ENCODE measurements around the gene DPYSL3. TPM values are rescaled to one million over a fixed set of nuclear protein-coding genes. Genes with fewer than 3 reads are reported as not detected.

The DPYSL3 gene
- total and polyA plus RNA-seq, 2 donors (not counting 3 experiments of a cell fraction or from before 2014, with no cell fraction given) = 80.3 to 146 TPM

GRCh38 chr5:147344861-147345260 is 165.0 kb downstream of the DPYSL3 start:
- no peak overlapping the region for H3K27ac ChIP-seq (ENCODE audit: insufficient read depth, low read depth, low read length)
- no peaks in the 10 kb centered on the region for H4K20me1 ChIP-seq (replicated peaks; ENCODE audit: control insufficient read depth, extremely low read depth, insufficient read depth, low read length)
- no TSS peak for BruUV-seq (replicated peaks)
- no peak overlapping the region for H3K9ac ChIP-seq (replicated peaks; ENCODE audit: extremely low read depth, insufficient read depth, low read length)
- ChIA-PET POLR2A (no interaction called here), CTCF (interaction anchor here (0.7 to 2.1 kb wide), 5 partner anchors 21 to 156 kb away, joined by 3 to 5 read pairs (median 3); no protein-coding TSS in a partner anchor)
- dilution Hi-C loops (cut with MboI; ENCODE audit: extremely low pct_ligation_motif_present, low sequenced_read_pairs) = no loop called here
- H3K4me1 ChIP-seq (ENCODE audit: control insufficient read depth, extremely low read depth, insufficient read depth, low read length) = no peaks in the 10 kb centered on the region
- TF ChIP-seq GATA2 (IDR thresholded peaks at IDR 0.05; ENCODE audit: insufficient read depth, insufficient read length, low read depth, low read length) (no peak), POLR2A (IDR thresholded peaks at IDR 0.05; ENCODE audit: low read depth, low read length) (no peak), CTCF (IDR thresholded peaks at IDR 0.05; ENCODE audit: extremely low read depth in 1 of 2, insufficient read depth in 1 of 2, low read depth in 1 of 2, low read length in 2 of 2) (no peak)
- no peaks in the 10 kb centered on the region for H3K9me1 ChIP-seq (replicated peaks; ENCODE audit: control insufficient read depth, extremely low read depth, insufficient read depth, low read length)
- H3K4me2 ChIP-seq (ENCODE audit: insufficient read depth, low read length) = no peak overlapping the region
- FAIRE-seq = no peak
- no peak overlapping the region for H3K4me3 ChIP-seq (replicated peaks in 1 of 3; ENCODE audit: insufficient read depth in 1 of 3, low read depth in 1 of 3, low read length in 3 of 3)
- no peaks in the 10 kb centered on the region for H3K9me3 ChIP-seq (replicated peaks; ENCODE audit: control insufficient read depth, insufficient read depth, low read length)
- H3K36me3 ChIP-seq (ENCODE audit: control insufficient read depth in 2 of 2, extremely low read depth in 1 of 2, insufficient read depth in 2 of 2, low read length in 2 of 2) = no peaks in the 10 kb centered on the region
- intact Hi-C loops (cut with micrococcal nuclease) = no loop called here
- no peak for DNase-seq (ENCODE audit: low read depth, low spot score)
- no peaks in the 10 kb centered on the region for H3K79me2 ChIP-seq (ENCODE audit: control insufficient read depth, insufficient read depth, low read length)
- peaks cover 7 to 8% of the 10 kb centered on the region in 2 experiments for H3K27me3 ChIP-seq (ENCODE audit: control insufficient read depth in 2 of 2, insufficient read depth in 2 of 2, low read length in 2 of 2)
- no peak overlapping the region for H2AFZ ChIP-seq (ENCODE audit: low read depth, low read length)

GRCh38 chr5:147341345-147341744 is 168.5 kb downstream of the DPYSL3 start:
- H3K9me3 ChIP-seq (replicated peaks; ENCODE audit: control insufficient read depth, insufficient read depth, low read length) = no peaks in the 10 kb centered on the region
- H3K79me2 ChIP-seq (ENCODE audit: control insufficient read depth, insufficient read depth, low read length) = no peaks in the 10 kb centered on the region
- no peak overlapping the region for H3K4me2 ChIP-seq (ENCODE audit: insufficient read depth, low read length)
- H4K20me1 ChIP-seq (replicated peaks; ENCODE audit: control insufficient read depth, extremely low read depth, insufficient read depth, low read length) = no peaks in the 10 kb centered on the region
- BruUV-seq (replicated peaks) = no TSS peak
- no peaks in the 10 kb centered on the region for H3K9me1 ChIP-seq (replicated peaks; ENCODE audit: control insufficient read depth, extremely low read depth, insufficient read depth, low read length)
- DNase-seq (ENCODE audit: low read depth, low spot score) = no peak
- intact Hi-C loops (cut with micrococcal nuclease) (no loop called here), dilution Hi-C loops (cut with MboI; ENCODE audit: extremely low pct_ligation_motif_present, low sequenced_read_pairs) (no loop called here)
- H3K36me3 ChIP-seq (ENCODE audit: control insufficient read depth in 2 of 2, extremely low read depth in 1 of 2, insufficient read depth in 2 of 2, low read length in 2 of 2) = no peaks in the 10 kb centered on the region
- TF ChIP-seq POLR2A (IDR thresholded peaks at IDR 0.05; ENCODE audit: low read depth, low read length) (no peak), MAX (IDR thresholded peaks at IDR 0.05; ENCODE audit: insufficient read depth, insufficient read length) (no peak), GATA2 (IDR thresholded peaks at IDR 0.05; ENCODE audit: insufficient read depth, insufficient read length, low read depth, low read length) (no peak), POLR2AphosphoS5 (IDR thresholded peaks at IDR 0.05; ENCODE audit: insufficient read depth, low read depth, low read length) (no peak), FOS (IDR thresholded peaks at IDR 0.05; ENCODE audit: borderline replicate concordance, insufficient read depth, low read length) (no peak), CTCF (IDR thresholded peaks at IDR 0.05; ENCODE audit: extremely low read depth in 1 of 2, insufficient read depth in 1 of 2, low read depth in 1 of 2, low read length in 2 of 2) (no peak), EZH2 (IDR thresholded peaks at IDR 0.05; ENCODE audit: borderline replicate concordance, low read depth, low read length, severe bottlenecking) (no peak), MYC (IDR thresholded peaks at IDR 0.05; ENCODE audit: low read depth, low read length) (no peak), JUN (IDR thresholded peaks at IDR 0.05; ENCODE audit: borderline replicate concordance, insufficient read depth, insufficient read length, low read depth) (no peak)
- H3K9ac ChIP-seq (replicated peaks; ENCODE audit: extremely low read depth, insufficient read depth, low read length) = no peak overlapping the region
- FAIRE-seq = no peak
- H2AFZ ChIP-seq (ENCODE audit: low read depth, low read length) = no peak overlapping the region
- CTCF ChIA-PET = interaction anchor here (0.9 kb wide), 1 partner anchor 237 kb away, joined by 3 read pairs; no protein-coding TSS in a partner anchor
- H3K4me1 ChIP-seq (ENCODE audit: control insufficient read depth, extremely low read depth, insufficient read depth, low read length) = no peaks in the 10 kb centered on the region
- H3K27me3 ChIP-seq (ENCODE audit: control insufficient read depth in 2 of 2, insufficient read depth in 2 of 2, low read length in 2 of 2) = peaks cover 7 to 8% of the 10 kb centered on the region in 2 experiments
- H3K27ac ChIP-seq (ENCODE audit: insufficient read depth, low read depth, low read length) = no peak overlapping the region
- POLR2A ChIA-PET = no interaction called here
- H3K4me3 ChIP-seq (replicated peaks in 1 of 3; ENCODE audit: insufficient read depth in 1 of 3, low read depth in 1 of 3, low read length in 3 of 3) = no peak overlapping the region
